ENCODE results near the gene PAX5.

Gene PAX5

GRCh38 chr9:37005517-37006140 lies 28.4 kb downstream of the PAX5 start:
- Histone ChIP-seq H3K79me2 (ENCODE audit: low read length) (no peaks in the 10 kb centered on the region), H2AFZ (ENCODE audit: low read length) (no peak overlapping the region), H4K20me1 (ENCODE audit: insufficient read depth, low read length) (no peaks in the 10 kb centered on the region), H3K9me2 (replicated peaks; ENCODE audit: insufficient read depth, low read length) (no peaks in the 10 kb centered on the region), H3K4me1 (ENCODE audit: low read length) (peaks cover 15% of the 10 kb centered on the region), H3K9ac (ENCODE audit: low read length) (no peak overlapping the region), H3F3A (ENCODE audit: insufficient read depth, low read length) (no peaks in the 10 kb centered on the region), H3K4me3 (ENCODE audit: low read length) (no peak overlapping the region), H3K27me3 (replicated peaks; ENCODE audit: insufficient read depth, low read length) (no peaks in the 10 kb centered on the region), H3K36me3 (replicated peaks; ENCODE audit: insufficient read depth, low read length) (no peaks in the 10 kb centered on the region), H3K9me3 (replicated peaks; ENCODE audit: insufficient read depth, low read length) (no peaks in the 10 kb centered on the region), H3K27ac (ENCODE audit: low read length) (no peak overlapping the region), H3K4me2 (ENCODE audit: low read depth, low read length) (no peak overlapping the region)
- DNase-seq: no peak
- TF ChIP-seq EZH2phosphoT487 (IDR thresholded peaks at IDR 0.05; ENCODE audit: low read length): no peak
- TF ChIP-seq EZH2 (optimal IDR thresholded peaks at IDR 0.05; ENCODE audit: low read depth, low read length): no peak
- TF ChIP-seq, protein P1, sequence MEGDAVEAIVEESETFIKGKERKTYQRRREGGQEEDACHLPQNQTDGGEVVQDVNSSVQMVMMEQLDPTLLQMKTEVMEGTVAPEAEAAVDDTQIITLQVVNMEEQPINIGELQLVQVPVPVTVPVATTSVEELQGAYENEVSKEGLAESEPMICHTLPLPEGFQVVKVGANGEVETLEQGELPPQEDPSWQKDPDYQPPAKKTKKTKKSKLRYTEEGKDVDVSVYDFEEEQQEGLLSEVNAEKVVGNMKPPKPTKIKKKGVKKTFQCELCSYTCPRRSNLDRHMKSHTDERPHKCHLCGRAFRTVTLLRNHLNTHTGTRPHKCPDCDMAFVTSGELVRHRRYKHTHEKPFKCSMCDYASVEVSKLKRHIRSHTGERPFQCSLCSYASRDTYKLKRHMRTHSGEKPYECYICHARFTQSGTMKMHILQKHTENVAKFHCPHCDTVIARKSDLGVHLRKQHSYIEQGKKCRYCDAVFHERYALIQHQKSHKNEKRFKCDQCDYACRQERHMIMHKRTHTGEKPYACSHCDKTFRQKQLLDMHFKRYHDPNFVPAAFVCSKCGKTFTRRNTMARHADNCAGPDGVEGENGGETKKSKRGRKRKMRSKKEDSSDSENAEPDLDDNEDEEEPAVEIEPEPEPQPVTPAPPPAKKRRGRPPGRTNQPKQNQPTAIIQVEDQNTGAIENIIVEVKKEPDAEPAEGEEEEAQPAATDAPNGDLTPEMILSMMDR (IDR thresholded peaks at IDR 0.05; ENCODE audit: low read length): no peak

DNA sequence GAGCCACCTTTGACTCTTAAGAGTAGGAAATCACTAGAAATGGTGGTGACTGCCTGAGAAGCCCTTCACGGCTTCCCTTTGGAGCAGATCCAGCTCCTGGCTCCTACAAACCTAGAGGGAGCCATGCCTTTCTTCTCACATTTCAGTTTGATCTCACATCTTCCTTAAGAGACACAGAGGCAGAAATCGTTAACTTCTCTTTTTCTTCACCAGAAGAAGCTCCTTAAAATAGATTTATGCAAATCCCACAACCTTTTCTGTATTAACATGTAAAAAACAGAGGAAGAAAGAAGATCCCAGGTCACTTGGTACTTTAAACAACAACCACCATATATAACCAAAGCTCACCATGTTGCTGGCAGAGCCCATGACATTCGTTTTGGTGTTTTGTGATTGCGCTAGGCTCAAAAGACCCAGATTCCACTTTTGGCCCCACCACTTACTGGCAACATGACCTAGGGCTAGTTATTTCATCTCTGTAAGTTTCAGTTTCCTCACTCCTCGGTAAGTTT lies 29.6 kb downstream of the PAX5 start:
- Histone ChIP-seq H3K79me2 (ENCODE audit: low read length) (no peaks in the 10 kb centered on the region), H3K9me2 (replicated peaks; ENCODE audit: insufficient read depth, low read length) (no peaks in the 10 kb centered on the region), H3K27me3 (replicated peaks; ENCODE audit: insufficient read depth, low read length) (no peaks in the 10 kb centered on the region), H3F3A (ENCODE audit: insufficient read depth, low read length) (no peaks in the 10 kb centered on the region), H3K4me1 (ENCODE audit: low read length) (peaks cover 15% of the 10 kb centered on the region), H3K9me3 (replicated peaks; ENCODE audit: insufficient read depth, low read length) (no peaks in the 10 kb centered on the region), H2AFZ (ENCODE audit: low read length) (peak overlapping the region; percentile 25; the same call in 1 of the 2 replicates), H3K9ac (ENCODE audit: low read length) (no peak overlapping the region), H3K36me3 (replicated peaks; ENCODE audit: insufficient read depth, low read length) (no peaks in the 10 kb centered on the region), H3K4me2 (ENCODE audit: low read depth, low read length) (peak overlapping the region; percentile 35; the same call in 1 of the 2 replicates), H3K4me3 (ENCODE audit: low read length) (no peak overlapping the region), H4K20me1 (ENCODE audit: insufficient read depth, low read length) (no peaks in the 10 kb centered on the region), H3K27ac (ENCODE audit: low read length) (no peak overlapping the region)
- DNase-seq: no peak
- TF ChIP-seq, protein P1 (IDR thresholded peaks at IDR 0.05; ENCODE audit: low read length): no peak
- TF ChIP-seq EZH2phosphoT487 (IDR thresholded peaks at IDR 0.05; ENCODE audit: low read length): no peak
- TF ChIP-seq EZH2 (optimal IDR thresholded peaks at IDR 0.05; ENCODE audit: low read depth, low read length): no peak

GRCh38 chr9:37002413-37003217 lies 31.5 kb downstream of the PAX5 start:
- Histone ChIP-seq H3K27ac (ENCODE audit: low read length) (no peak overlapping the region), H2AFZ (ENCODE audit: low read length) (no peak overlapping the region), H3K9ac (ENCODE audit: low read length) (no peak overlapping the region), H3K79me2 (ENCODE audit: low read length) (no peaks in the 10 kb centered on the region), H4K20me1 (ENCODE audit: insufficient read depth, low read length) (no peaks in the 10 kb centered on the region), H3K9me2 (replicated peaks; ENCODE audit: insufficient read depth, low read length) (no peaks in the 10 kb centered on the region), H3K36me3 (replicated peaks; ENCODE audit: insufficient read depth, low read length) (no peaks in the 10 kb centered on the region), H3K9me3 (replicated peaks; ENCODE audit: insufficient read depth, low read length) (no peaks in the 10 kb centered on the region), H3K4me2 (ENCODE audit: low read depth, low read length) (no peak overlapping the region), H3K27me3 (replicated peaks; ENCODE audit: insufficient read depth, low read length) (no peaks in the 10 kb centered on the region), H3F3A (ENCODE audit: insufficient read depth, low read length) (no peaks in the 10 kb centered on the region), H3K4me1 (ENCODE audit: low read length) (peaks cover 15% of the 10 kb centered on the region), H3K4me3 (ENCODE audit: low read length) (no peak overlapping the region)
- TF ChIP-seq EZH2phosphoT487 (IDR thresholded peaks at IDR 0.05; ENCODE audit: low read length): no peak
- TF ChIP-seq EZH2 (optimal IDR thresholded peaks at IDR 0.05; ENCODE audit: low read depth, low read length): no peak
- TF ChIP-seq, protein P1 (IDR thresholded peaks at IDR 0.05; ENCODE audit: low read length): no peak
- no peak for DNase-seq
